GM18909 (cell line): Measurements from ENCODE around the gene UNC93B1.

Experiments used
- ATAC-seq: cut with Tn5 transposase; IDR thresholded peaks from one replicate; pipeline ENCODE4 v1.9.1; 2021; ENCODE audit warnings: mild to moderate bottlenecking; ENCODE audit not compliant: unreplicated experiment, poor library complexity

UNC93B1 gene

GRCh38 chr11:68025047-68025446 is 21.1 kb upstream of the UNC93B1 start:
- no peak for ATAC-seq

GRCh38 chr11:68024508-68024907 is 20.6 kb upstream of the UNC93B1 start:
- no peak for ATAC-seq

- ATAC-seq: no peak
These were observed 18.6 kb upstream of the UNC93B1 start for GRCh38 chr11:68022531-68022930.

GRCh38 chr11:68021167-68021787 is 17.4 kb upstream of the UNC93B1 start:
- no peak for ATAC-seq

GRCh38 chr11:68020575-68020974 is 16.7 kb upstream of the UNC93B1 start:
- ATAC-seq: no peak

GRCh38 chr11:68019486-68019885 is 15.6 kb upstream of the UNC93B1 start:
- ATAC-seq: no peak

- no peak for ATAC-seq
These were observed 14.9 kb upstream of the UNC93B1 start for GRCh38 chr11:68018730-68019190.

GRCh38 chr11:68017980-68018729 is 14.3 kb upstream of the UNC93B1 start:
- ATAC-seq: no peak

GRCh38 chr11:68016904-68017817 is 13.3 kb upstream of the UNC93B1 start:
- ATAC-seq: no peak

- ATAC-seq: no peak
These were observed 12.4 kb upstream of the UNC93B1 start for GRCh38 chr11:68016161-68016903.

GRCh38 chr11:68015467-68015866 is 11.6 kb upstream of the UNC93B1 start:
- ATAC-seq: no peak

- no peak for ATAC-seq
These were observed 11.1 kb upstream of the UNC93B1 start for GRCh38 chr11:68014947-68015447.

GRCh38 chr11:68014157-68014946 is 10.5 kb upstream of the UNC93B1 start:
- no peak for ATAC-seq

GRCh38 chr11:68013611-68014156 is 9.8 kb upstream of the UNC93B1 start:
- no peak for ATAC-seq

GRCh38 chr11:68012843-68013610 is 9.1 kb upstream of the UNC93B1 start:
- no peak for ATAC-seq

GRCh38 chr11:68012044-68012842 is 8.3 kb upstream of the UNC93B1 start:
- no peak for ATAC-seq
